ENCODE measurements around the gene DGAT2.

The DGAT2 gene

DNA sequence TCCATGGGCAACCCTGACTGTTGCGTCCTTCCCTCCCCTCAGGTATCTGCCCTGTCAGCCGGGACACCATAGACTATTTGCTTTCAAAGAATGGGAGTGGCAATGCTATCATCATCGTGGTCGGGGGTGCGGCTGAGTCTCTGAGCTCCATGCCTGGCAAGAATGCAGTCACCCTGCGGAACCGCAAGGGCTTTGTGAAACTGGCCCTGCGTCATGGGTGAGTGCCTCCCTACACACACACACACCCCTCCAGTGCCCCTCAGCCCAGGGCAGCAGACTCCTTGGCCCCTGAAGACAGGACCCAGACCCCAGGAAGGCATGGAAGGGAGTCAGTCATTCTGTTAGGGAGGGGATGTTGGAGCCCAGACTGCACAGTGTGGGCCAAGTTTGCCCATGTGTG lies 28.5 kb downstream of the DGAT2 start:
- no peak for DNase-seq (ENCODE audit: low spot score)
- POLR2A ChIA-PET (ENCODE audit: low non-redundant PET): no interaction called here
- CTCF ChIA-PET: no interaction called here
- TF ChIP-seq, protein P1, sequence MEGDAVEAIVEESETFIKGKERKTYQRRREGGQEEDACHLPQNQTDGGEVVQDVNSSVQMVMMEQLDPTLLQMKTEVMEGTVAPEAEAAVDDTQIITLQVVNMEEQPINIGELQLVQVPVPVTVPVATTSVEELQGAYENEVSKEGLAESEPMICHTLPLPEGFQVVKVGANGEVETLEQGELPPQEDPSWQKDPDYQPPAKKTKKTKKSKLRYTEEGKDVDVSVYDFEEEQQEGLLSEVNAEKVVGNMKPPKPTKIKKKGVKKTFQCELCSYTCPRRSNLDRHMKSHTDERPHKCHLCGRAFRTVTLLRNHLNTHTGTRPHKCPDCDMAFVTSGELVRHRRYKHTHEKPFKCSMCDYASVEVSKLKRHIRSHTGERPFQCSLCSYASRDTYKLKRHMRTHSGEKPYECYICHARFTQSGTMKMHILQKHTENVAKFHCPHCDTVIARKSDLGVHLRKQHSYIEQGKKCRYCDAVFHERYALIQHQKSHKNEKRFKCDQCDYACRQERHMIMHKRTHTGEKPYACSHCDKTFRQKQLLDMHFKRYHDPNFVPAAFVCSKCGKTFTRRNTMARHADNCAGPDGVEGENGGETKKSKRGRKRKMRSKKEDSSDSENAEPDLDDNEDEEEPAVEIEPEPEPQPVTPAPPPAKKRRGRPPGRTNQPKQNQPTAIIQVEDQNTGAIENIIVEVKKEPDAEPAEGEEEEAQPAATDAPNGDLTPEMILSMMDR (conservative IDR thresholded peaks at IDR 0.05; ENCODE audit: low read depth): no peak
- H3K27ac ChIP-seq: no peak overlapping the region

DNA sequence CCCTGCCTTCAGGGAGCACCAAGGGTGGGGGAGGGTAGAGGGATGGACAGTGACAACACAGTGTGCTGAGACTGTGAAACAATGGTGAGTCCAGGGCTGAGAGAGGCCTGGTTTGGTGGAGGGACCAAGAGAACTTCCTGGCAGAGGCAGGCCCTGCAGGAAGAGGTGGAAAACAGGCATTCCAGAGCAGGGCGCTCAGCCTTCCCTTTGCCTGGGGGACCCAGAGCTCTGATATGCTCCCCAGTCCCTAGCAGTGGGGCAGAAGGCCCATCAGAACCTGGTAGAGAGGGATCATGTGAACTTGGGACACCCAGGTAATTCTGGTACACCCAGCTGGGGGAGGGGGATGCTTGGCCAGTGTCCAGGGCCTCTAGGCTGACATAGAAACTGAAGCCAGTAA lies 29.2 kb downstream of the DGAT2 start:
- ChIA-PET POLR2A (ENCODE audit: low non-redundant PET) (no interaction called here), CTCF (no interaction called here)
- DNase-seq (ENCODE audit: low spot score): no peak
- TF ChIP-seq, protein P1 (conservative IDR thresholded peaks at IDR 0.05; ENCODE audit: low read depth): no peak
- H3K27ac ChIP-seq: no peak overlapping the region

DNA sequence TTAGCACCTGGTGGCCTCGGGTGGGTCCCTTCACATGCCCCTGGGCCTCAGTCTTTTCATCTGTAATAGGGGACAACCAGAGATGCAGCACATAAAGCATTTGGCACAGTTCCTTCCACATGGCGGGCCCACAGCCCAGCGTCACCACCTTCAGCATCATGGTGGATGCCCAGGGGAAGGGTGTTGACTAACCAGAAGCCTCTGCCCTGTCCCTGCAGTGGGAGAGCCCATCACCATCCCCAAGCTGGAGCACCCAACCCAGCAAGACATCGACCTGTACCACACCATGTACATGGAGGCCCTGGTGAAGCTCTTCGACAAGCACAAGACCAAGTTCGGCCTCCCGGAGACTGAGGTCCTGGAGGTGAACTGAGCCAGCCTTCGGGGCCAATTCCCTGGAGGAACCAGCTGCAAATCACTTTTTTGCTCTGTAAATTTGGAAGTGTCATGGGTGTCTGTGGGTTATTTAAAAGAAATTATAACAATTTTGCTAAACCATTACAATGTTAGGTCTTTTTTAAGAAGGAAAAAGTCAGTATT lies 31.6 kb downstream of the DGAT2 start:
- ChIA-PET POLR2A (ENCODE audit: low non-redundant PET) (no interaction called here), CTCF (no interaction called here)
- no peak for DNase-seq (ENCODE audit: low spot score)
- TF ChIP-seq, protein P1 (conservative IDR thresholded peaks at IDR 0.05; ENCODE audit: low read depth): no peak
- no peak overlapping the region for H3K27ac ChIP-seq

DNA sequence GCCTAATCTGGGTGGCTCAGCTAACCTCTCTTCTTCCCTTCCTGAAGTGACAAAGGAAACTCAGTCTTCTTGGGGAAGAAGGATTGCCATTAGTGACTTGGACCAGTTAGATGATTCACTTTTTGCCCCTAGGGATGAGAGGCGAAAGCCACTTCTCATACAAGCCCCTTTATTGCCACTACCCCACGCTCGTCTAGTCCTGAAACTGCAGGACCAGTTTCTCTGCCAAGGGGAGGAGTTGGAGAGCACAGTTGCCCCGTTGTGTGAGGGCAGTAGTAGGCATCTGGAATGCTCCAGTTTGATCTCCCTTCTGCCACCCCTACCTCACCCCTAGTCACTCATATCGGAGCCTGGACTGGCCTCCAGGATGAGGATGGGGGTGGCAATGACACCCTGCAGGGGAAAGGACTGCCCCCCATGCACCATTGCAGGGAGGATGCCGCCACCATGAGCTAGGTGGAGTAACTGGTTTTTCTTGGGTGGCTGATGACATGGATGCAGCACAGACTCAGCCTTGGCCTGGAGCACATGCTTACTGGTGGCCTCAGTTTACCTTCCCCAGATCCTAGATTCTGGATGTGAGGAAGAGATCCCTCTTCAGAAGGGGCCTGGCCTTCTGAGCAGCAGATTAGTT lies 32.3 kb downstream of the DGAT2 start:
- no peak for DNase-seq (ENCODE audit: low spot score)
- CTCF ChIA-PET: interaction anchor here (1.2 kb wide), 1 partner anchor 66 kb away, joined by 3 read pairs; no protein-coding TSS in a partner anchor
- TF ChIP-seq, protein P1 (conservative IDR thresholded peaks at IDR 0.05; ENCODE audit: low read depth): no peak
- POLR2A ChIA-PET (ENCODE audit: low non-redundant PET): no interaction called here
- H3K27ac ChIP-seq: no peak overlapping the region

DNA sequence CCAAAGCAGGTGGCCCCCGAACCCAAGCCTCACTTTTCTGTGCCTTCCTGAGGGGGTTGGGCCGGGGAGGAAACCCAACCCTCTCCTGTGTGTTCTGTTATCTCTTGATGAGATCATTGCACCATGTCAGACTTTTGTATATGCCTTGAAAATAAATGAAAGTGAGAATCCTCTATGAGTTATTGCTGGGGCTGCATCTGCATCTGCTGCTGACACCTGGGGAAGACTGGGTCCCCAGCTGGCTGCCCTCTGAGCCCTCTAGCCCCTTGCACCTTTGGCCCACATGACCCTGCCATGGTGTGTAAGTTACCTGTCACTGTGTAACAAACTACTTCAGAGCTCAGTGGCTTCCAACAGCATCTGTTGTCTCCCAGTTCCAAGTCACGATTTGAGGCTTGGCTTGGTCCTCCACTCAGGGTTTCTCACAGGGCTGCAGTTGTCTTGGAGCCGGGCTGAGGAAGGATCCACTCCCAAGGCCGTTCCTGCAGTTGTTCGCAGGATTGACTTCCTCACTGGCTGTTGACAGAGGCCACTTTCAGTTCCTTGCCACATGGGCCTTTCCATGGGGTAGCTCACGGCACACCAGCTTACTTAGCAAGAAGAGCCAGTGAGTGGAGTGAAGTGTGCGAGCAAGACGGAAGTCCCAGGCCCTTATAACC lies 32.9 kb downstream of the DGAT2 start:
- no peak overlapping the region for H3K27ac ChIP-seq
- no peak for DNase-seq (ENCODE audit: low spot score)
- CTCF ChIA-PET: interaction anchor here (0.5 to 1.2 kb wide), 2 partner anchors 66 to 95 kb away, joined by 3 to 4 read pairs; no protein-coding TSS in a partner anchor
- POLR2A ChIA-PET (ENCODE audit: low non-redundant PET): no interaction called here
- TF ChIP-seq, protein P1 (conservative IDR thresholded peaks at IDR 0.05; ENCODE audit: low read depth): no peak

DNA sequence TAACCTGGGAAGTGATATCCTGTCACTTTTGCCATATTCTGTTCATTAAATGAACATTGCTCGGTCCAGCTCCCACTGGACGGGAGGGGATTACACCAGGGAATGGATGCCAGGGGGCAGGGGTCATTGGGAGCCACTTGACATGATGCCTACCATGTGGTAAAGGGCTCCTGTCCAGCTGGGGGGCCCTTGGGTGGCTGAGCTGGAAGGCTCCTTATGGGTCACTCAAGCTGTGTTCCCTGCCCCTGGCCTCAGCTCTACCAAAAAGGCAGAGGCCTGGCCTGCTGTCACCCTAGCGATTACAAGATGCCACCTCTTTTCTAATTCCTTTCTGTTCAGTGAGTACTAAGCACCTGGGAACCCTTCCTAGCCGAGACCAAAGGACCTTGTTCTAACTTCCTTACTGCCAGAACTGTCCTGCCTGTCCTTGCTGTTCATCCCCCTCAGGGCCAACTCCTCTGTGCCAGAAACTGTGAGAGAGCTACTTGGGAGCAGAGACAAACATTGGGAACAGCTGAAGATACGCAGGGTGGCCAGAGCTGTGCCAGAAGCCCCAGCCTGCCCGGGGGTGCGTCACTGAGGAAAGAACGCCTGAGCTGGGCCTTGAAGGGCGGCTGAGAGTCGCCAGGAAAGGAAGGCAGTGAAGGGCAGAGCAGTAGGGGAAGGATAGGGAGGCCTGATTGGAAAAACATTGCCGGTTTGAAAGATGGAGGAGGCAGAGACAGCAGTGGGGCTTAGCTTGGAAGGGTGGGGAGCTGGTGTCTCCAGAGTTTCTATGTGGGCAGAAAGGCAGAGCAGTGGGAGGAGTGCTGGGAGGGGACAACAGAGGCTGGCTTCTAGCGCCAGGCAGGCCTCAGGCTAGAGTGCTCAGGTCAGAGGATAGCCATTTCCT lies 33.7 kb downstream of the DGAT2 start:
- CTCF ChIA-PET: interaction anchor here (0.5 to 1.6 kb wide), 15 partner anchors 10 to 443 kb away, joined by 3 to 13 read pairs (median 4); no protein-coding TSS in a partner anchor
- TF ChIP-seq, protein P1 (conservative IDR thresholded peaks at IDR 0.05; ENCODE audit: low read depth): no peak
- POLR2A ChIA-PET (ENCODE audit: low non-redundant PET): no interaction called here
- no peak overlapping the region for H3K27ac ChIP-seq
- no peak for DNase-seq (ENCODE audit: low spot score)
